Colonic mucosa (tissue), 4 donors: Measurements from ENCODE around the gene KLK12. TPM values are rescaled to one million over a fixed set of nuclear protein-coding genes. Genes with fewer than 3 reads are reported as not detected.

ENCODE experiments used
- DNase-seq: peaks from one replicate; pipeline ENCODE4 v3.0.0-alpha.2; 2020
- H3K27ac ChIP-seq: fragments of 200-600 bp; one replicate; pipeline ENCODE4 v1.8.0; 2021
- H3K27me3 ChIP-seq: fragments of 200-600 bp; one replicate; pipeline ENCODE4 v1.8.0; 2021
- H3K36me3 ChIP-seq: fragments of 200-600 bp; one replicate; pipeline ENCODE4 v1.8.0; 2021
- H3K4me1 ChIP-seq: fragments of 200-600 bp; one replicate; pipeline ENCODE4 v1.8.0; 2021; ENCODE audit warnings: mild to moderate bottlenecking
- H3K4me3 ChIP-seq: fragments of 200-600 bp; one replicate; pipeline ENCODE4 v1.8.0; 2021
- H3K9ac ChIP-seq, 2 donors: one replicate each; pipeline ENCODE4 v1.7.0; 2013; ENCODE audit warnings: control low read depth in 2 of 2, low read depth in 2 of 2, low read length in 2 of 2
- H3K9me3 ChIP-seq: fragments of 200-600 bp; one replicate; pipeline ENCODE4 v1.8.0; 2021
- intact Hi-C: fragments of 100-400 bp; cut with DNase I; formaldehyde crosslinking; loops from one replicate; pipeline ENCODE4 v1.14.1; 2022
- total RNA-seq, 2 donors: library from RNA; stranded (reverse); fragmentation: NEBNext Ultra II Directional in 1 of 2; extraction: Animal tissue kit (Norgen Biotek cat#: 25700) in 1 of 2; gene quantifications; one replicate each; pipeline ENCODE4 v1.2.1, GENCODE V29; 2021
- TF ChIP-seq, protein P1 (sequence below): fragments of 200-600 bp; IDR thresholded peaks from one replicate; pipeline ENCODE4 v1.8.0; 2022; ENCODE audit warnings: antibody characterized with exemption, mild to moderate bottlenecking
- donor health status: healthy.
- donor health status: DM: no; HTN: no; CAD: no.
- donor health status: DM: no; HTN: no; CAD: no.

KLK12 gene
- total RNA-seq, 2 donors from 2014 or later = 0.64 to 1.4 TPM

DNA sequence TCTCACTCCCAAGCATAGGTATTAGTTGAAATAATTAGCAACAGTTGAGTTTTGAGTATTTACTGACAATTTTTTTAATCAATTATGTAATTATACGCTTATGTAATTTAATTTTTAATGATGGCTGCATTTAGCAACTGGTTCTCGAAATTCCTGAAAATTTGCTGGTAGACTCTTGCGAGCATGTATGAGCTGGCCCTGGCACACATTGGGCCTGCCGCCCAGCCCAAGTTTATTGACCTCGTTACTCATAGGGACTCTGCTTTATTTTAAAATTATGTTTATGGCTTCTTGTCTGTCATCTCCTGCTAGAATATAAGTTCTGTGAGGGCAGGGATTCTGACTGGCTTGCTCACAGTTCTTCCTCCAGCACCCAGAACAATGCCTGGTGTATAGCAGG is 41.2 kb upstream of the KLK12 start:
- no peak overlapping the region for H3K27ac ChIP-seq
- H3K9me3 ChIP-seq = peaks cover 3% of the 10 kb centered on the region
- H3K9ac ChIP-seq = no peak overlapping the region
- no peaks in the 10 kb centered on the region for H3K36me3 ChIP-seq
- intact Hi-C loops = no loop called here
- no peak for DNase-seq
- TF ChIP-seq, protein P1, sequence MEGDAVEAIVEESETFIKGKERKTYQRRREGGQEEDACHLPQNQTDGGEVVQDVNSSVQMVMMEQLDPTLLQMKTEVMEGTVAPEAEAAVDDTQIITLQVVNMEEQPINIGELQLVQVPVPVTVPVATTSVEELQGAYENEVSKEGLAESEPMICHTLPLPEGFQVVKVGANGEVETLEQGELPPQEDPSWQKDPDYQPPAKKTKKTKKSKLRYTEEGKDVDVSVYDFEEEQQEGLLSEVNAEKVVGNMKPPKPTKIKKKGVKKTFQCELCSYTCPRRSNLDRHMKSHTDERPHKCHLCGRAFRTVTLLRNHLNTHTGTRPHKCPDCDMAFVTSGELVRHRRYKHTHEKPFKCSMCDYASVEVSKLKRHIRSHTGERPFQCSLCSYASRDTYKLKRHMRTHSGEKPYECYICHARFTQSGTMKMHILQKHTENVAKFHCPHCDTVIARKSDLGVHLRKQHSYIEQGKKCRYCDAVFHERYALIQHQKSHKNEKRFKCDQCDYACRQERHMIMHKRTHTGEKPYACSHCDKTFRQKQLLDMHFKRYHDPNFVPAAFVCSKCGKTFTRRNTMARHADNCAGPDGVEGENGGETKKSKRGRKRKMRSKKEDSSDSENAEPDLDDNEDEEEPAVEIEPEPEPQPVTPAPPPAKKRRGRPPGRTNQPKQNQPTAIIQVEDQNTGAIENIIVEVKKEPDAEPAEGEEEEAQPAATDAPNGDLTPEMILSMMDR = no peak
- H3K4me1 ChIP-seq = no peaks in the 10 kb centered on the region
- H3K27me3 ChIP-seq = peaks cover 8% of the 10 kb centered on the region
- no peak overlapping the region for H3K4me3 ChIP-seq

DNA sequence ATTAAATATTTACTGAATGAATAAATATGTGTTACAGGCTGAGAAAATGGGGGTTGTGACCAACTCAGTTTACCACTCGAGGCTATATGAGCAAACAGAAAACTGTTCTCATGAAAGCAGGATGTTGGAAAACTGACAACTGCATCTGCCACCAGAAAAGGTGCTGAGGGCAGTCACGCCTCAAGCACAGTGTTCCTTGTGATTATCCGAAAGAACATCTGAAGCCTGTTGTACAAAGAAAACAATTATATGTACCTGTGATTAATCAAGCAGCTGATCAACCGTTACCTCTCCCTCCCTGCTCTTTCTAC is 36.2 kb upstream of the KLK12 start:
- Histone ChIP-seq H3K4me3 (no peak overlapping the region), H3K4me1 (no peaks in the 10 kb centered on the region), H3K9me3 (peaks cover 3% of the 10 kb centered on the region), H3K9ac (no peak overlapping the region), H3K27ac (no peak overlapping the region), H3K27me3 (peaks cover 8% of the 10 kb centered on the region), H3K36me3 (no peaks in the 10 kb centered on the region)
- TF ChIP-seq, protein P1 = no peak
- intact Hi-C loops = no loop called here
- DNase-seq = no peak

GRCh38 chr19:51070334-51071094 is 35.7 kb upstream of the KLK12 start:
- TF ChIP-seq, protein P1 = no peak
- no peaks in the 10 kb centered on the region for H3K36me3 ChIP-seq
- no peak overlapping the region for H3K9ac ChIP-seq
- no peak for DNase-seq
- intact Hi-C loops = no loop called here
- H3K4me1 ChIP-seq = no peaks in the 10 kb centered on the region
- H3K27ac ChIP-seq = no peak overlapping the region
- peaks cover 12% of the 10 kb centered on the region for H3K27me3 ChIP-seq
- H3K4me3 ChIP-seq = no peak overlapping the region
- H3K9me3 ChIP-seq = peaks cover 3% of the 10 kb centered on the region

- Histone ChIP-seq H3K9me3 (no peaks in the 10 kb centered on the region), H3K4me3 (no peak overlapping the region), H3K27ac (no peak overlapping the region), H3K36me3 (no peaks in the 10 kb centered on the region), H3K9ac (no peak overlapping the region), H3K4me1 (no peaks in the 10 kb centered on the region), H3K27me3 (peaks cover 20% of the 10 kb centered on the region)
- TF ChIP-seq, protein P1 = no peak
- DNase-seq = no peak
- intact Hi-C loops = no loop called here
Measured at GRCh38 chr19:51066393-51067186, 31.8 kb upstream of the KLK12 start.

DNA sequence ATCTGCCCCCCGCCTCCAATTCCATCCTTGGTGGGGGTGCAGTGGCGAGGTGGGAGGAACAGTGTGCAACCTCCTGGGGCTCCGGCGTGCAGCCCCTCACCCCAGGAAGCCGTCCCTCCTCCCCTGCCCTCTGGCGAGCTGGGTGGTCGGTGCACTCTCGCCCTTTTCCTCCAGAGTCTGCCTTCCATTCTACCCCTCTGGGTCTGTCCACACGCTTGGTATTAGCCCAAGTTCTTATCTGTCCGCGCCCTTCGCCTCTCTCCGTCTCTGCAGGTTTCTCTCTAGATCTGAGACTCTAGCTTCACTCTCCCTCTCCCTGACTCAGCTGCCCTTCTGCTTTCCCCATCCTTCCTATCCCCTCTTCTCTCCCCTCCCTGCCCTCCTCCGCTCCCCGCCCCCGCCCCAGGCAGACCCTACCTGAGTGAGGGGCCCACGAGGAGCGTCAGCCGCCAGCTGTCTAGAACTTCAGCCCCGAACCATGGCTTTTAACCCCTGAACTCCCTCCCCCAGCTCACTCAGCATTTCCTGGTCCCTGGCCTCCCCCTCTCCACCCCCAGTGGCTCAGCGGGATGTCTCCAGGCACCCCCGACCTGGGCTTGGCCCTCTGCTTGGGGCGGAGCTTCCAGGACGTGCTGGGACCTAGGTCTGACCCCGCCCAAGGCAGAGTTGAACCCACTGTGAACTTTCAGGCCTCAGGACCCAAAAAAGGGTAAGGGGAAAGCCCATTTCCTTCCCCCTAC is 30.6 kb upstream of the KLK12 start:
- TF ChIP-seq, protein P1 = no peak
- Histone ChIP-seq H3K4me3 (no peak overlapping the region), H3K27ac (no peak overlapping the region), H3K27me3 (peaks cover 20% of the 10 kb centered on the region), H3K4me1 (no peaks in the 10 kb centered on the region), H3K36me3 (no peaks in the 10 kb centered on the region), H3K9me3 (no peaks in the 10 kb centered on the region), H3K9ac (no peak overlapping the region)
- intact Hi-C loops = no loop called here
- DNase-seq = no peak
